ENCODE data around the gene ASTN2.

- TF ChIP-seq CTCF (IDR thresholded peaks at IDR 0.05; ENCODE audit: low read length) (no peak), EZH2 (IDR thresholded peaks at IDR 0.05; ENCODE audit: borderline replicate concordance, low read length) (no peak)
Observed at GRCh38 chr9:116639251-116639741, 775.6 kb downstream of the ASTN2 start.

All from OCI-LY1 (cell line).